Neutrophil (primary cell): ENCODE measurements around the gene PITRM1.
"Not testable (repeated sequence)": the region's sequence is repeated elsewhere in the genome, so short reads cannot be mapped to it uniquely, and the experiment has no call there.

Experiments
- H3K27ac ChIP-seq: fragments of 200-600 bp; sonication (generic); 2 replicates; pipeline ENCODE4 v1.5.1; 2016; ENCODE audit warnings: mild to moderate bottlenecking, moderate library complexity
- H3K27me3 ChIP-seq: fragments of 200-600 bp; sonication (generic); 2 replicates; pipeline ENCODE4 v1.6.0; 2016; ENCODE audit warnings: mild to moderate bottlenecking
- H3K36me3 ChIP-seq: fragments of 200-600 bp; sonication (generic); 2 replicates; pipeline ENCODE4 v1.5.1; 2017
- H3K4me1 ChIP-seq, 2 experiments: fragments of 200-600 bp in 1 of 2; sonication (generic) in 1 of 2; 1 replicate in 1 of 2; 2 replicates in 1 of 2; pipeline versions ENCODE4 v1.5.1 to v1.6.1; 2013 to 2016; ENCODE audit warnings: low read depth in 1 of 2, low read length in 1 of 2, mild to moderate bottlenecking in 1 of 2, moderate library complexity in 1 of 2; ENCODE audit not compliant: control insufficient read depth in 1 of 2, insufficient read depth in 1 of 2
- H3K4me3 ChIP-seq, 2 experiments: fragments of 200-600 bp in 1 of 2; sonication (generic) in 1 of 2; 1 replicate in 1 of 2; 2 replicates in 1 of 2; pipeline ENCODE4 v1.5.1; 2013 to 2016; ENCODE audit warnings: low read depth in 1 of 2, low read length in 1 of 2, mild to moderate bottlenecking in 1 of 2, moderate library complexity in 1 of 2
- H3K9me3 ChIP-seq: fragments of 200-600 bp; sonication (generic); 2 replicates; pipeline ENCODE4 v1.5.1; 2016
- CTCF ChIP-seq: fragments of 200-600 bp; sonication (generic); IDR thresholded peaks from 2 replicates; pipeline ENCODE4 v1.5.1; 2016; ENCODE audit warnings: antibody characterized with exemption

The PITRM1 gene

DNA sequence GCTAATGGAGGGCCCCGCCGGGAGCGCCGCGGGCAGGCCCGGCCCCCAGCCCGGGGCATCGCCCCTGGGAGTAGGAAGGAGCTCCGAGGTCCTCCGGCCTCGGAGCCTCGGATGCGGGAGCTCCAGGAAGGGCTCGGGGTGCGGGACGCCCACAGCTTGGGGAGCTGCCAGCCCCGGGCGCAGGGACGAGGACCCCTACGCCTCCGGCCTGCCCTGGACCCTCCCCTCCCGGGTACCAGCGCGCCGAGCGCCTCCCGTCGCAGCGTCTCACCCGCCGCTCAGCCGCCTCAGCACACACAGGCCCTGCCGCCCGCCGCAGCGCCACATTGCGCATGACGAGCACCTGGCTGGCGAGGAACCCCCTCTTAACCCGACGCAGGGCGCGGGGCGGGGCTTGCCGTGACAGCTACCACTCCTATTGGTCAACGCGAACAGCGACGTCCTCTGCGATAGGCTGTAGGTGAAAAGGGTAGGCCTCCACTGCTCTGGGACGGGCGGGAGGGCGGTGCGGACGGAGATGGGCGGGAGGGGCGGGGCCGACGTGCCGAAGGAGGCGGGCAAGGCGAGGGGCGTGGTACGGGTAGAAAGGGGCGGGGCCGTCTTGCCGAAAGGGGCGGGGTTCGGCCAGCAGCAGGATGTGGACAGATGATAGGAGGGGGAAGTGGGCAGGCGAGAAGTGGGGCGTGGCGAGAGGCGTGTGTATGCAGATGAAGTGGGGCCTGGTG, at the start of gene PITRM1:
Gene PITRM1 (minus strand): TSS at position 337 of the 725 bp plus-strand sequence. CDS start 10 bp downstream, at position 327.
- H3K36me3 ChIP-seq: peaks cover 24% of the 10 kb centered on the region
- peak within 1 kb of the TSS; percentile 78 for H3K27ac ChIP-seq
- H3K4me1 ChIP-seq: peaks cover 16 to 21% of the 10 kb centered on the region in 2 experiments
- no peaks in the 10 kb centered on the region for H3K9me3 ChIP-seq
- peaks cover 23% of the 10 kb centered on the region for H3K27me3 ChIP-seq
- peak within 1 kb of the TSS; percentile 84 to 100 for H3K4me3 ChIP-seq
- TF ChIP-seq CTCF: peak; percentile 33

GRCh38 chr10:3222068-3222467, 49.5 kb upstream of the PITRM1 start:
- H3K27me3 ChIP-seq: no peaks in the 10 kb centered on the region
- no peaks in the 10 kb centered on the region for H3K9me3 ChIP-seq
- no peak overlapping the region for H3K27ac ChIP-seq
- no peak overlapping the region for H3K4me3 ChIP-seq
- no peak for TF ChIP-seq CTCF
- no peaks in the 10 kb centered on the region for H3K4me1 ChIP-seq
- H3K36me3 ChIP-seq: no peaks in the 10 kb centered on the region

GRCh38 chr10:3221601-3222000, 49.0 kb upstream of the PITRM1 start:
- H3K27me3 ChIP-seq, H3K9me3 ChIP-seq, H3K36me3 ChIP-seq, H3K4me3 ChIP-seq, H3K4me1 ChIP-seq, H3K27ac ChIP-seq: not testable (repeated sequence)

DNA sequence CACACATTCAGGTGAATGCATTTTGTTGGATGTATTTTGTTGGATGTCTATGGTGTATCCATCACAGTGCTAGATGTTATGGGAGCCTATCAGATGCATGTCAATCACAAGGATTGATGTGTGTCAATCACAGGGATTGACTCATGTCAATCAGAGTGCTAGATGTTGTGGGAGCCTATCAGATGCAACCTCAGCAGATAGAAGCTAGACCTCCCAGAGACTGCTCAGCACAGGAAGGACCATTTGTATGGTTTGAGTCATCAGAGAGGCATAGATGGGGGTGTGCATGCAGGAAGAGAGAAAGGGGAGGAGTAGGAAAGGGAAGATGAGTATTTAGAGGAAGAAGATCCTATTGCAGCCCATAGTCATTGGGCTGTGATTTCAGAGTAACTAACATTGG, 48.3 kb upstream of the PITRM1 start:
- H3K4me1 ChIP-seq: no peaks in the 10 kb centered on the region
- H3K4me3 ChIP-seq: no peak overlapping the region
- no peaks in the 10 kb centered on the region for H3K27me3 ChIP-seq
- H3K27ac ChIP-seq: no peak overlapping the region
- TF ChIP-seq CTCF: no peak
- H3K36me3 ChIP-seq: no peaks in the 10 kb centered on the region
- no peaks in the 10 kb centered on the region for H3K9me3 ChIP-seq

DNA sequence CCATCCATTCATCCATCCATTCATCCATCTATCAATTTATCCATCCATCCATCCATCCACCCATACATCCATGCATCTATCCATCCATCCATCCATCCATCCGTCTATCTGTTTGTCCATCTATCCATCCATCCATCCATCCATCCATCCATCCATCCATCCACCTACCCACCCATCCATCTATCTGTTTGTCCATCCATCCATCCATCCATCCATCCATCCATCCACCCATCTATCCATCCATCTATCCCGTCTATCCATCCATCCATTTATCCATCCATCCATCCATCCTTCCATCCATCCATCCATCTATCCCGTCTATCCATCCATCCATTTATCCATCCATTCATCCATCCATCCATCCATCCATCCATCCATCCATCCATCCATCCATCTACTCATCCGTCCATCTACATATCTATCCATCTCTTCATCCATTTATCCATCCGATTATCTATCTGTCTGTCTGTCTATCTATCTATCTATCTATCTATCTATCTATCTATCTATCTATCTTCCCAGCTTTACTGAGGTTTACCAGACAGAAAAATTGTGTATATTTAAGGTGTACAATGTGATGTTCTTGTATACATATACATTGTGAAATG, 46.5 kb upstream of the PITRM1 start:
- H3K27ac ChIP-seq, H3K4me1 ChIP-seq, H3K27me3 ChIP-seq, H3K36me3 ChIP-seq, H3K9me3 ChIP-seq, H3K4me3 ChIP-seq: not testable (repeated sequence)

- no peak overlapping the region for H3K4me3 ChIP-seq
- TF ChIP-seq CTCF: no peak
- no peaks in the 10 kb centered on the region for H3K4me1 ChIP-seq
- no peaks in the 10 kb centered on the region for H3K27me3 ChIP-seq
- no peak overlapping the region for H3K27ac ChIP-seq
- no peaks in the 10 kb centered on the region for H3K9me3 ChIP-seq
- no peaks in the 10 kb centered on the region for H3K36me3 ChIP-seq
These were observed 45.3 kb upstream of the PITRM1 start for GRCh38 chr10:3217853-3218252.
